Measurements from ENCODE around the gene OR5L2. TPM values are rescaled to one million over a fixed set of nuclear protein-coding genes. Genes with fewer than 3 reads are reported as not detected.

The OR5L2 gene
- total RNA-seq (2014; rRNA removed; shearing (Covaris generic)) (not detected in 2 replicates), total RNA-seq (2022) (not detected in 2 replicates), Bru-seq, nascent RNA (not detected), BruChase-seq, experiment 1, labeled RNA remaining after a 6-hour chase (not detected), BruChase-seq, experiment 2, labeled RNA remaining after a 2-hour chase (not detected)
- long read RNA-seq, result 0 reads

- BruUV-seq (replicated peaks), result no TSS peak
- intact Hi-C loops (cut with micrococcal nuclease; ENCODE audit: unreplicated experiment), result no loop called here
- no peak for TF ChIP-seq EZH2phosphoT487 (IDR thresholded peaks at IDR 0.05; ENCODE audit: borderline replicate concordance, low read depth, low read length)
- no peak for TF ChIP-seq CTCF (conservative IDR thresholded peaks at IDR 0.05; ENCODE audit: low read length)
Measured at GRCh38 chr11:55826919-55827318, at the start of gene OR5L2. OR5L2 (plus strand) TSS chr11:55827219; CDS start chr11:55827219, 0 bp downstream.

GRCh38 chr11:55791606-55792005 lies 35.4 kb upstream of the OR5L2 start:
- ChIA-PET POLR2A (interaction anchor here (0.5 kb wide), 1 partner anchor 409 kb away, joined by 3 read pairs; no protein-coding TSS in a partner anchor), CTCF (ENCODE audit: unreplicated experiment) (no interaction called here)
- Histone ChIP-seq H3K4me3 (ENCODE audit: low read depth, low read length, poor library complexity, severe bottlenecking) (no peak overlapping the region), H3K9me3 (ENCODE audit: low read length) (no peaks in the 10 kb centered on the region), H3K9me2 (ENCODE audit: insufficient read depth, low read length) (no peaks in the 10 kb centered on the region), H3K27ac (ENCODE audit: low read depth, low read length, poor library complexity, severe bottlenecking) (no peak overlapping the region), H3K36me3 (ENCODE audit: insufficient read depth, low read length) (no peaks in the 10 kb centered on the region), H3K4me1 (ENCODE audit: insufficient read depth, low read length, poor library complexity, severe bottlenecking) (no peaks in the 10 kb centered on the region), H4K20me1 (ENCODE audit: insufficient read depth, low read length) (no peaks in the 10 kb centered on the region), H3K79me2 (ENCODE audit: insufficient read depth, low read depth, low read length) (no peaks in the 10 kb centered on the region), H2AFZ (ENCODE audit: low read length) (no peak overlapping the region), H3K4me2 (ENCODE audit: low read length) (no peak overlapping the region)
- no peak for TF ChIP-seq CTCF (conservative IDR thresholded peaks at IDR 0.05; ENCODE audit: low read length)
- TF ChIP-seq EZH2phosphoT487 (IDR thresholded peaks at IDR 0.05; ENCODE audit: borderline replicate concordance, low read depth, low read length), result no peak
- no TSS peak for BruUV-seq (replicated peaks)
- intact Hi-C loops (cut with micrococcal nuclease; ENCODE audit: unreplicated experiment), result no loop called here
- DNase-seq (ENCODE audit: low spot score), result no peak

More at GRCh38 chr11:55826919-55827318, at the start of gene OR5L2:
- no peaks in the 10 kb centered on the region for H3K4me1 ChIP-seq (ENCODE audit: insufficient read depth, low read length, poor library complexity, severe bottlenecking)
- H3K36me3 ChIP-seq (ENCODE audit: insufficient read depth, low read length), result no peaks in the 10 kb centered on the region
- H3K79me2 ChIP-seq (ENCODE audit: insufficient read depth, low read depth, low read length), result no peaks in the 10 kb centered on the region
- ChIA-PET POLR2A (no interaction called here), CTCF (ENCODE audit: unreplicated experiment) (no interaction called here)
- H4K20me1 ChIP-seq (ENCODE audit: insufficient read depth, low read length), result no peaks in the 10 kb centered on the region
- no peak within 1 kb of the TSS for H3K4me3 ChIP-seq (ENCODE audit: low read depth, low read length, poor library complexity, severe bottlenecking)
- H3K4me2 ChIP-seq (ENCODE audit: low read length), result no peak within 1 kb of the TSS
- H3K9me3 ChIP-seq (ENCODE audit: low read length), result no peaks in the 10 kb centered on the region
- no peaks in the 10 kb centered on the region for H3K9me2 ChIP-seq (ENCODE audit: insufficient read depth, low read length)
- H3K27ac ChIP-seq (ENCODE audit: low read depth, low read length, poor library complexity, severe bottlenecking), result no peak within 1 kb of the TSS
- DNase-seq (ENCODE audit: low spot score), result no peak
- no peak within 1 kb of the TSS for H2AFZ ChIP-seq (ENCODE audit: low read length)

- Histone ChIP-seq H4K20me1 (ENCODE audit: insufficient read depth, low read length) (no peaks in the 10 kb centered on the region), H3K9me3 (ENCODE audit: low read length) (no peaks in the 10 kb centered on the region), H3K27ac (ENCODE audit: low read depth, low read length, poor library complexity, severe bottlenecking) (no peak overlapping the region), H3K4me3 (ENCODE audit: low read depth, low read length, poor library complexity, severe bottlenecking) (no peak overlapping the region), H3K79me2 (ENCODE audit: insufficient read depth, low read depth, low read length) (no peaks in the 10 kb centered on the region), H3K9me2 (ENCODE audit: insufficient read depth, low read length) (no peaks in the 10 kb centered on the region), H2AFZ (ENCODE audit: low read length) (no peak overlapping the region), H3K4me2 (ENCODE audit: low read length) (no peak overlapping the region), H3K4me1 (ENCODE audit: insufficient read depth, low read length, poor library complexity, severe bottlenecking) (no peaks in the 10 kb centered on the region), H3K36me3 (ENCODE audit: insufficient read depth, low read length) (no peaks in the 10 kb centered on the region)
- DNase-seq (ENCODE audit: low spot score), result no peak
- TF ChIP-seq CTCF (conservative IDR thresholded peaks at IDR 0.05; ENCODE audit: low read length), result no peak
- TF ChIP-seq EZH2phosphoT487 (IDR thresholded peaks at IDR 0.05; ENCODE audit: borderline replicate concordance, low read depth, low read length), result no peak
- POLR2A ChIA-PET, result no interaction called here
- intact Hi-C loops (cut with micrococcal nuclease; ENCODE audit: unreplicated experiment), result no loop called here
- CTCF ChIA-PET (ENCODE audit: unreplicated experiment), result no interaction called here
- BruUV-seq (replicated peaks), result no TSS peak
Measured at GRCh38 chr11:55793321-55793720, 33.7 kb upstream of the OR5L2 start.

All from OCI-LY7 (cell line).